ENCODE measurements around the gene SLC25A42.

Gene SLC25A42

DNA sequence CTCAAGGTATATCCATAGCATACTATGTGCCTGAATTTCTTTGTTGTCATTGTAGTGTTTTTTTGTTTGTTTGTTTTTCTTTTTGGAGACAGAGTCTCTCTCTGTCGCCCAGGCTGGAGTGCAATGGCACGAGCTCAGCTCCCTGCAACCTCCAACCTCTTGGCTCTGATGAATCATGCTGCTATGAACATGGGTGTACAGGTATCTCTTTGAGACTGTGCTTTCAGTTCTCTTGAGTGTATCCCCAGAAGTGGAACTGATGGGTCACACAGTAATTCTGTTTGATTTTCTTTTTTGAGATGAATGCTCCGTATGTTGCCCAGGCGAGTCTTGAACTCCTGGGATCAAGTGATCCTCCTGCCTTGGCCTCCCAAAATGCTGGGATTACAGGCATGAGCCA is 13.7 kb upstream of the SLC25A42 start:
- H3K4me3 ChIP-seq (ENCODE audit: low read depth, low read length): no peak overlapping the region
- in situ Hi-C loops (cut with HindIII; ENCODE audit: low sequenced_read_pairs): no loop called here
- TF ChIP-seq CTCF (IDR thresholded peaks at IDR 0.05; ENCODE audit: low read depth, low read length): no peak
- no peak for DNase-seq (ENCODE audit: low read depth, low spot score)

GRCh38 chr19:19050731-19051130 is 13.1 kb upstream of the SLC25A42 start:
- TF ChIP-seq CTCF (IDR thresholded peaks at IDR 0.05; ENCODE audit: low read depth, low read length): no peak
- H3K4me3 ChIP-seq (ENCODE audit: low read depth, low read length): no peak overlapping the region
- in situ Hi-C loops (cut with HindIII; ENCODE audit: low sequenced_read_pairs): no loop called here
- DNase-seq (ENCODE audit: low read depth, low spot score): no peak

GRCh38 chr19:19051478-19052213 is 12.1 kb upstream of the SLC25A42 start:
- TF ChIP-seq CTCF (IDR thresholded peaks at IDR 0.05; ENCODE audit: low read depth, low read length): no peak
- no peak for DNase-seq (ENCODE audit: low read depth, low spot score)
- no peak overlapping the region for H3K4me3 ChIP-seq (ENCODE audit: low read depth, low read length)
- in situ Hi-C loops (cut with HindIII; ENCODE audit: low sequenced_read_pairs): no loop called here

- H3K4me3 ChIP-seq (ENCODE audit: low read depth, low read length): no peak overlapping the region
- no peak for TF ChIP-seq CTCF (IDR thresholded peaks at IDR 0.05; ENCODE audit: low read depth, low read length)
- DNase-seq (ENCODE audit: low read depth, low spot score): no peak
- in situ Hi-C loops (cut with HindIII; ENCODE audit: low sequenced_read_pairs): no loop called here
Observed at GRCh38 chr19:19052921-19053320, 10.9 kb upstream of the SLC25A42 start.

DNA sequence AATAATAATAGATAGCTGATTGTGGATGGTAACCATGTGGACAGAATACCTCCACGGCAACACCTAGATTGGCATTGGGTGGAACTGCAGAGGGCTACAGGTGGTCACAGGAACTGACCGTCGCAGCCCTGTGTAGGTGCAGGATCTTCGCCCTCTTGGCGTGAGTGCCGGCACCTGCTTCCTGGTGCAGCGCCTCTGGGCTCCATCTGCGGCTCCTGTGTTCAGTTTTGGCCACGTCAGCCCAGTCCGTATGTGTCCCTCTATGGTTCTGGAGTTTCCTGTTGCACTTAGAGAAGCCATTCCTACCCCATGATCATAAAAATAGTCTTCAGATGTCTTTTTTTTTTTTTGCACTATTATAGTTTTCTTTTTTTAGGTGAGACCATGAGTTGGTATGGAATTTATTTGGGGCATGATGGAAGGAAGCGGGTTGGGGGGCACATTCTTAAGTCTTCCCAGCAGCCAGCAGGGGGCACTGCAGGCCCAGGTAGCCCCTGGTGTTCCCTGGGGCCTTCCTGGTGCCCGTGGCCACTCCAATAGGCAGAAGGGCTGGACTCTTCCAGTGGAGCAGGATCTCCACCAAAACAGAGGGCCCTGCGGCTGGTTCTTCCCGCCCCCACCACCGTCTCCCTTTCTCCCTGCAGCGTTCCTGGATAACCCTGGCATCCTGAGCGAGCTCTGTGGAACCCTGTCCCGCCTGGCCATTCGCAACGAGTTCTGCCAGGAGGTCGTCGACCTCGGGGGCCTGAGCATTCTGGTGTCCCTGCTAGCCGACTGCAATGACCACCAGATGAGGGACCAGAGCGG is 10.1 kb upstream of the SLC25A42 start:
- TF ChIP-seq CTCF (IDR thresholded peaks at IDR 0.05; ENCODE audit: low read depth, low read length): peak; percentile 72
- H3K4me3 ChIP-seq (ENCODE audit: low read depth, low read length): no peak overlapping the region
- DNase-seq (ENCODE audit: low read depth, low spot score): peak; percentile 47
- in situ Hi-C loops (cut with HindIII; ENCODE audit: low sequenced_read_pairs): no loop called here

- H3K4me3 ChIP-seq (ENCODE audit: low read depth, low read length): no peak overlapping the region
- TF ChIP-seq CTCF (IDR thresholded peaks at IDR 0.05; ENCODE audit: low read depth, low read length): no peak
- DNase-seq (ENCODE audit: low read depth, low spot score): no peak
- in situ Hi-C loops (cut with HindIII; ENCODE audit: low sequenced_read_pairs): no loop called here
Observed at GRCh38 chr19:19054315-19054938, 9.4 kb upstream of the SLC25A42 start.

All from astrocyte of the spinal cord (primary cell).